ENCODE data around the gene RNU6-1. TPM values are rescaled to one million over a fixed set of nuclear protein-coding genes. Genes with fewer than 3 reads are reported as not detected.

Gene RNU6-1
- total RNA-seq, 1 donor from 2014 or later = not detected

- H3K4me3 ChIP-seq (ENCODE audit: low read depth, low read length) = no peak overlapping the region
- no peak for DNase-seq (ENCODE audit: low read depth)
- TF ChIP-seq CTCF (conservative IDR thresholded peaks at IDR 0.05; ENCODE audit: low read depth, low read length) = no peak
Measured at GRCh38 chr15:67850994-67851571, 11.2 kb upstream of the RNU6-1 start.

GRCh38 chr15:67850336-67850735 is 10.5 kb upstream of the RNU6-1 start:
- TF ChIP-seq CTCF (conservative IDR thresholded peaks at IDR 0.05; ENCODE audit: low read depth, low read length) = no peak
- H3K4me3 ChIP-seq (ENCODE audit: low read depth, low read length) = no peak overlapping the region
- no peak for DNase-seq (ENCODE audit: low read depth)

GRCh38 chr15:67849538-67849937 is 9.7 kb upstream of the RNU6-1 start:
- DNase-seq (ENCODE audit: low read depth) = no peak
- H3K4me3 ChIP-seq (ENCODE audit: low read depth, low read length) = no peak overlapping the region
- no peak for TF ChIP-seq CTCF (conservative IDR thresholded peaks at IDR 0.05; ENCODE audit: low read depth, low read length)

GRCh38 chr15:67845974-67846373 is 6.1 kb upstream of the RNU6-1 start:
- H3K4me3 ChIP-seq (ENCODE audit: low read depth, low read length) = no peak overlapping the region
- DNase-seq (ENCODE audit: low read depth) = no peak
- TF ChIP-seq CTCF (conservative IDR thresholded peaks at IDR 0.05; ENCODE audit: low read depth, low read length) = no peak

GRCh38 chr15:67843571-67844387 is 3.9 kb upstream of the RNU6-1 start:
- H3K4me3 ChIP-seq (ENCODE audit: low read depth, low read length) = no peak overlapping the region
- no peak for DNase-seq (ENCODE audit: low read depth)
- no peak for TF ChIP-seq CTCF (conservative IDR thresholded peaks at IDR 0.05; ENCODE audit: low read depth, low read length)

GRCh38 chr15:67843092-67843501 is 3.3 kb upstream of the RNU6-1 start:
- H3K4me3 ChIP-seq (ENCODE audit: low read depth, low read length) = no peak overlapping the region
- DNase-seq (ENCODE audit: low read depth) = no peak
- no peak for TF ChIP-seq CTCF (conservative IDR thresholded peaks at IDR 0.05; ENCODE audit: low read depth, low read length)

- no peak for DNase-seq (ENCODE audit: low read depth)
- no peak overlapping the region for H3K4me3 ChIP-seq (ENCODE audit: low read depth, low read length)
- TF ChIP-seq CTCF (conservative IDR thresholded peaks at IDR 0.05; ENCODE audit: low read depth, low read length) = no peak
Measured at GRCh38 chr15:67841513-67841762, 1.6 kb upstream of the RNU6-1 start.
